Measurements from ENCODE around the gene DAB1.
"Not testable (repeated sequence)": the region's sequence is repeated elsewhere in the genome, so short reads cannot be mapped to it uniquely, and the experiment has no call there.

DAB1 gene

GRCh38 chr1:57106296-57106695, 317.6 kb downstream of the DAB1 start:
- no peak for DNase-seq

- DNase-seq: no peak
These were observed 321.1 kb downstream of the DAB1 start for GRCh38 chr1:57102561-57103326.

GRCh38 chr1:57101209-57101608, 322.7 kb downstream of the DAB1 start:
- DNase-seq: no peak

GRCh38 chr1:57094749-57095148, 329.1 kb downstream of the DAB1 start:
- DNase-seq: no peak

GRCh38 chr1:57093122-57093521, 330.7 kb downstream of the DAB1 start:
- DNase-seq: no peak

GRCh38 chr1:57091642-57092041, 332.2 kb downstream of the DAB1 start:
- no peak for DNase-seq

GRCh38 chr1:57089855-57090254, 334.0 kb downstream of the DAB1 start:
- DNase-seq: no peak

GRCh38 chr1:57089221-57089620, 334.6 kb downstream of the DAB1 start:
- no peak for DNase-seq

- peak; percentile 13 for DNase-seq
These were observed 335.2 kb downstream of the DAB1 start for GRCh38 chr1:57088653-57089052.

GRCh38 chr1:57087660-57088059, 336.2 kb downstream of the DAB1 start:
- DNase-seq: not testable (repeated sequence)

- DNase-seq: no peak
These were observed 337.7 kb downstream of the DAB1 start for GRCh38 chr1:57086154-57086553.

GRCh38 chr1:57084701-57085100, 339.2 kb downstream of the DAB1 start:
- DNase-seq: no peak

GRCh38 chr1:57082711-57083439, 341.0 kb downstream of the DAB1 start:
- DNase-seq: no peak

GRCh38 chr1:57079454-57080157, 344.3 kb downstream of the DAB1 start:
- DNase-seq: no peak

GRCh38 chr1:57072401-57073110, 351.3 kb downstream of the DAB1 start:
- DNase-seq: no peak

GRCh38 chr1:57067863-57068262, 356.0 kb downstream of the DAB1 start:
- DNase-seq: no peak

GRCh38 chr1:57066980-57067610, 356.8 kb downstream of the DAB1 start:
- DNase-seq: no peak

- DNase-seq: no peak
These were observed 358.4 kb downstream of the DAB1 start for GRCh38 chr1:57065442-57065841.

GRCh38 chr1:57064379-57065140, 359.3 kb downstream of the DAB1 start:
- no peak for DNase-seq

- no peak for DNase-seq
These were observed 360.3 kb downstream of the DAB1 start for GRCh38 chr1:57063406-57064125.

GRCh38 chr1:57061369-57061768, 362.5 kb downstream of the DAB1 start:
- DNase-seq: no peak
